Kidney glomerular epithelial cell (primary cell): ENCODE results near the gene EVI5.
"Not testable (repeated sequence)": the region's sequence is repeated elsewhere in the genome, so short reads cannot be mapped to it uniquely, and the experiment has no call there.

Source experiments
- DNase-seq: peaks from one replicate; lab custom pipeline; 2025; lab: John Stamatoyannopoulos, UW

EVI5 gene

GRCh38 chr1:92690212-92690906 is 94.5 kb downstream of the EVI5 start:
- DNase-seq, result no peak

GRCh38 chr1:92679980-92680379 is 104.9 kb downstream of the EVI5 start:
- DNase-seq, result no peak

- DNase-seq, result no peak
These were observed 121.1 kb downstream of the EVI5 start for GRCh38 chr1:92663775-92664174.

GRCh38 chr1:92662048-92662447 is 122.9 kb downstream of the EVI5 start:
- no peak for DNase-seq

- no peak for DNase-seq
These were observed 127.2 kb downstream of the EVI5 start for GRCh38 chr1:92657701-92658100.

GRCh38 chr1:92655197-92655801 is 129.6 kb downstream of the EVI5 start:
- DNase-seq, result no peak

GRCh38 chr1:92653605-92654381 is 131.1 kb downstream of the EVI5 start:
- DNase-seq, result no peak

- DNase-seq, result not testable (repeated sequence)
These were observed 144.2 kb downstream of the EVI5 start for GRCh38 chr1:92640686-92641085.

- DNase-seq, result no peak
These were observed 146.4 kb downstream of the EVI5 start for GRCh38 chr1:92638498-92638897.

- DNase-seq, result not testable (repeated sequence)
These were observed 149.7 kb downstream of the EVI5 start for GRCh38 chr1:92635203-92635602.

- peak; percentile 9 for DNase-seq
These were observed 161.6 kb downstream of the EVI5 start for GRCh38 chr1:92623187-92623778.

- DNase-seq, result no peak
These were observed 165.3 kb downstream of the EVI5 start for GRCh38 chr1:92619466-92620189.

GRCh38 chr1:92601044-92601443 is 183.9 kb downstream of the EVI5 start:
- no peak for DNase-seq

- DNase-seq, result no peak
These were observed 185.7 kb downstream of the EVI5 start for GRCh38 chr1:92599184-92599583.

- not testable (repeated sequence) for DNase-seq
These were observed 195.5 kb downstream of the EVI5 start for GRCh38 chr1:92589361-92589760.

GRCh38 chr1:92587445-92587844 is 197.5 kb downstream of the EVI5 start:
- no peak for DNase-seq

GRCh38 chr1:92585831-92586230 is 199.1 kb downstream of the EVI5 start:
- DNase-seq, result no peak

GRCh38 chr1:92584810-92585209 is 200.1 kb downstream of the EVI5 start:
- not testable (repeated sequence) for DNase-seq

GRCh38 chr1:92583821-92584760 is 200.8 kb downstream of the EVI5 start:
- DNase-seq, result no peak

- no peak for DNase-seq
These were observed 207.5 kb downstream of the EVI5 start for GRCh38 chr1:92577261-92577895.
